Pancreas (tissue), 10 donors: ENCODE results near the gene USP14. TPM values are rescaled to one million over a fixed set of nuclear protein-coding genes. Genes with fewer than 3 reads are reported as not detected.

ENCODE experiments used
- ATAC-seq, 4 donors: fragments of 200-7000 bp; cut with Tn5 transposase; one replicate each; pipeline versions ENCODE4 v1.8.0 to v1.9.1; 2020; ENCODE audit warnings: mild to moderate bottlenecking in 4 of 4, moderate library complexity in 4 of 4
- DNase-seq, 6 donors: peaks; one replicate each; pipeline ENCODE4 v3.0.0-alpha.2; 2020
- FAIRE-seq: peaks from 2 replicates; lab custom pipeline; 2012; peaks lifted over from hg19 to GRCh38; lab: Jason Lieb, UNC
- H3K27ac ChIP-seq, 4 donors: fragments of 200-600 bp; sonication (generic); 1 replicate in 3 of 4; 2 replicates in 1 of 4; pipeline versions ENCODE4 v1.5.0 to v1.8.0; 2020
- H3K27me3 ChIP-seq, 4 donors: fragments of 200-600 bp; one replicate each; pipeline ENCODE4 v1.8.0; 2021
- H3K36me3 ChIP-seq, 3 donors: fragments of 200-600 bp; sonication (generic) in 1 of 3; one replicate each; pipeline versions ENCODE4 v1.5.0 to v1.8.0; 2020 to 2021
- H3K4me1 ChIP-seq, 3 donors: fragments of 200-600 bp; one replicate each; pipeline ENCODE4 v1.8.0; 2021
- H3K4me3 ChIP-seq, 4 donors: fragments of 200-600 bp; sonication (generic) in 2 of 4; one replicate each; pipeline versions ENCODE4 v1.5.0 to v1.8.0; 2020 to 2021
- H3K9me3 ChIP-seq, 4 donors: fragments of 200-600 bp; one replicate each; pipeline ENCODE4 v1.8.0; 2021
- WGBS, 2 donors: extraction: QIAGEN DNeasy Blood & Tissue Kit; methylation state at CpG; one replicate each; pipeline ENCODE4 v1.1.7; 2013; 5-methylcytosine and 5-hydroxymethylcytosine counted together
- intact Hi-C, 3 donors: fragments of 100-400 bp; cut with DNase I; formaldehyde crosslinking; loops; one replicate each; pipeline versions ENCODE4 v1.11.1 to v1.14.2; 2022
- polyA plus RNA-seq, 2 donors: library from polyadenylated mRNA; stranded (reverse); fragments of 200-250 nt; gene quantifications; one replicate each; pipeline ENCODE4 v1.2.3, GENCODE V29; 2013
- total RNA-seq, 6 donors: library from RNA; stranded (reverse); fragmentation: NEBNext Ultra II Directional in 4 of 6; extraction: Animal tissue kit (Norgen Biotek cat#: 25700) in 4 of 6; gene quantifications; one replicate each; pipeline versions ENCODE4 v1.2.1 to v1.2.4, GENCODE V29; 2021 to 2023
- TF ChIP-seq, protein P1 (sequence below), 4 donors: fragments of 200-600 bp; sonication (generic) in 3 of 4; IDR thresholded peaks; one replicate each; pipeline versions ENCODE4 v1.5.0 to v1.8.0; 2021; ENCODE audit warnings: antibody characterized with exemption in 4 of 4
- donor health status: healthy with polysubstance abuse.
- donor health status: DM: no; HTN: no; CAD: no; lungs with moderate emphysema.
- donor health status: DM: no; HTN: no; CAD: no.
- donor health status: control.
- donor health status: control.
- donor health status: Bipolar disorder and iron deficiency.
- donor health status: DM: yes; HTN: yes; CAD: no.
- donor health status: DM: no; HTN: no; CAD: no.
- donor health status: DM: no; HTN: no; CAD: no.
- donor health status: DM: yes; HTN: yes; CAD: no.

USP14 gene
- total and polyA plus RNA-seq, 8 donors, result 6.8 to 21.4 (median 15.5) TPM

DNA sequence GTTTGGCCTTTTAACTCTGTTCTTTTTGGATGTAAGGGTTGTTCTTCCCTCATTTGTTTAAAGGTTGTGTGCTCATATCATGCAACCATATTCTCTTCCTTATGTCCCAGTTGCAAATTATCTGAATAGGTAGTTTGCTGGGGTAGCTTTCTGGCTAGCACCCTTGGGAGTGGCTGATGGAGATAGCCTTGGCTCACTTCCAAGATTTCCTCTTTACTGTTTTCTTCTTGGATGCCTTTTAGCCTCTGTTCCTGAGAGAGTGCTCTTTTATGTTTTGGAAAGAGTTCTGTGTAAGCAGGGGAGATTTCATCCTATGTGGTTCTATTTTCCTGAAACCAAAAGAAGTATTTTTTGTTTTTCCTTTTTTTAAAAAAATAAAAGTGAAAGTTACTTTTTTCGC is 25.4 kb downstream of the USP14 start:
- Histone ChIP-seq H3K9me3 (no peaks in the 10 kb centered on the region), H3K36me3 (peaks cover 0 to 5% (median 0%) of the 10 kb centered on the region in 3 donors), H3K4me3 (no peak overlapping the region), H3K27me3 (no peaks in the 10 kb centered on the region), H3K4me1 (peaks cover 0 to 2% (median 0%) of the 10 kb centered on the region in 3 donors), H3K27ac (no peak overlapping the region)
- no peak for FAIRE-seq
- intact Hi-C loops, result no loop called here
- no peak for ATAC-seq
- 92% methylated on average over 1 of the region's 1 CpG for WGBS, 2 donors
- no peak for DNase-seq
- TF ChIP-seq, protein P1, sequence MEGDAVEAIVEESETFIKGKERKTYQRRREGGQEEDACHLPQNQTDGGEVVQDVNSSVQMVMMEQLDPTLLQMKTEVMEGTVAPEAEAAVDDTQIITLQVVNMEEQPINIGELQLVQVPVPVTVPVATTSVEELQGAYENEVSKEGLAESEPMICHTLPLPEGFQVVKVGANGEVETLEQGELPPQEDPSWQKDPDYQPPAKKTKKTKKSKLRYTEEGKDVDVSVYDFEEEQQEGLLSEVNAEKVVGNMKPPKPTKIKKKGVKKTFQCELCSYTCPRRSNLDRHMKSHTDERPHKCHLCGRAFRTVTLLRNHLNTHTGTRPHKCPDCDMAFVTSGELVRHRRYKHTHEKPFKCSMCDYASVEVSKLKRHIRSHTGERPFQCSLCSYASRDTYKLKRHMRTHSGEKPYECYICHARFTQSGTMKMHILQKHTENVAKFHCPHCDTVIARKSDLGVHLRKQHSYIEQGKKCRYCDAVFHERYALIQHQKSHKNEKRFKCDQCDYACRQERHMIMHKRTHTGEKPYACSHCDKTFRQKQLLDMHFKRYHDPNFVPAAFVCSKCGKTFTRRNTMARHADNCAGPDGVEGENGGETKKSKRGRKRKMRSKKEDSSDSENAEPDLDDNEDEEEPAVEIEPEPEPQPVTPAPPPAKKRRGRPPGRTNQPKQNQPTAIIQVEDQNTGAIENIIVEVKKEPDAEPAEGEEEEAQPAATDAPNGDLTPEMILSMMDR (IDR thresholded peaks at IDR 0.05), result no peak

DNA sequence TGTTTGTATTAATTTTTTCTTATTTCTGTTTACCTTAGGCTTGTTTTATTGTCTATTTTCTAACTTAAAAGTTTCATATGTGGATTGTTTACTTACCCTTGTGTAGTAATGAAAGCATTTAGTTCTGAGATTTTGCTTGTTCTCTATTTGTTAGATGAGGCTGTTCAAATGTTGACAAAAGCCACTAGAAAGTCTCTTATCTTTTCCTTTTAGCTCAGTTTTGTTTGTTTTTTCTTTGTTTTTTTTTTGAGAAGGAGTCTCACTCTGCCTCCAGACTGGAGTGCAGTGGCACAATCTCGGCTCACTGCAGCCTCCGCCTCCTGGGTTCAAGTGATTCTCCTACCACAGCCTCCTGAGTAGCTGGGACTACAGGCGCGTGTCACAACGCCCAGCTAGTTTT is 30.9 kb downstream of the USP14 start:
- DNase-seq, result no peak

DNA sequence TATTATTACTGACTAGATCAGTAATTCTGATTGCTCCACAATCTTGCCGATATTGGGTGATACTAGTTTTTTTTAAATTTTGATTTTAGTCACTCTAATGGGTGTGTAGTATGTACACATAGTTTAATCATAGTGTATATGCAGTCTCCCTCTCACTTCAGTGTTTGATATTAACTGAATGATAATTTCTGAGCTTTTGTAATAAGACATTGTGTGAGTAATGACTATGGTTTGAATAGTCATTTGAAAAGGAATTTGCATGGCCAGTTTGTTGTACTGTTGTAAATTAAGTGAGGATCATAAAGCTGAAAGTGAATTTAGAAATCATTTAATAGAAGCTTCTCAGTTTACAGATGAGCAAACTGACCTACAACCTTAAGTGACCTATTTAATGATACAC is 33.4 kb downstream of the USP14 start:
- FAIRE-seq, result no peak
- intact Hi-C loops, result no loop called here
- H3K4me3 ChIP-seq, result no peak overlapping the region
- H3K27me3 ChIP-seq, result no peaks in the 10 kb centered on the region
- H3K4me1 ChIP-seq, result peaks cover 0 to 6% (median 3%) of the 10 kb centered on the region in 3 donors
- no peak overlapping the region for H3K27ac ChIP-seq
- TF ChIP-seq, protein P1 (IDR thresholded peaks at IDR 0.05), result no peak
- ATAC-seq, result no peak
- 88 to 93% methylated on average over 1 of the region's 1 CpG for WGBS, 2 donors
- H3K9me3 ChIP-seq, result no peaks in the 10 kb centered on the region
- no peaks in the 10 kb centered on the region for H3K36me3 ChIP-seq
- DNase-seq, result no peak

More for the DNA sequence above, 30.9 kb downstream of the USP14 start:
- TF ChIP-seq, protein P1 (IDR thresholded peaks at IDR 0.05), result no peak
- ATAC-seq, result peak in 3 of 4 donors; percentile 35 to 69 (median 69)
- Histone ChIP-seq H3K27ac (no peak overlapping the region), H3K9me3 (no peaks in the 10 kb centered on the region), H3K4me1 (peaks cover 0 to 6% (median 3%) of the 10 kb centered on the region in 3 donors), H3K4me3 (no peak overlapping the region), H3K27me3 (no peaks in the 10 kb centered on the region), H3K36me3 (no peaks in the 10 kb centered on the region)
- WGBS, 2 donors, result 77 to 83% methylated on average over 5 of the region's 5 CpGs
- intact Hi-C loops, result no loop called here
- FAIRE-seq, result no peak

DNA sequence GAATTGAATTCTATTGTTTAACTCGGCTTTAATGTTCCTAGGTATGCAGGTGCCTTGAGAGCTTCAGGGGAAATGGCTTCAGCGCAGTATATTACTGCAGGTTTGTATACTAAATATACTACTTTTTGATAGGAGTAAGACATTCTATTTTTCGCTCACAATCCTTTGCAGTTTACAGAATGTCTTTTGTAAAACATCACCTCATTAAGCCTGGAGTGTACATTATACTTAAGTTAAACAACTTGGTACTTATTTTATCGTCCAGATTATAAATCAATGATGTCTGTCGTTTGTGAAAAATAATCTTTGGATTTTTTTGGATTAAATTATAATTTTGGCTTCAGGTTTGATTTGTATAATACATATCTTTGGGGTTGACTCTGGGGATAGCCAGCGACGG is 34.4 kb downstream of the USP14 start:
- FAIRE-seq, result no peak
- TF ChIP-seq, protein P1 (IDR thresholded peaks at IDR 0.05), result no peak
- no peak overlapping the region for H3K27ac ChIP-seq
- no peaks in the 10 kb centered on the region for H3K9me3 ChIP-seq
- no peak overlapping the region for H3K4me3 ChIP-seq
- H3K4me1 ChIP-seq, result peaks cover 0 to 6% (median 3%) of the 10 kb centered on the region in 3 donors
- no peak for ATAC-seq
- H3K36me3 ChIP-seq, result no peaks in the 10 kb centered on the region
- no peaks in the 10 kb centered on the region for H3K27me3 ChIP-seq
- intact Hi-C loops, result no loop called here
- 90 to 91% methylated on average over 7 of the region's 7 CpGs for WGBS, 2 donors
- DNase-seq, result no peak

DNA sequence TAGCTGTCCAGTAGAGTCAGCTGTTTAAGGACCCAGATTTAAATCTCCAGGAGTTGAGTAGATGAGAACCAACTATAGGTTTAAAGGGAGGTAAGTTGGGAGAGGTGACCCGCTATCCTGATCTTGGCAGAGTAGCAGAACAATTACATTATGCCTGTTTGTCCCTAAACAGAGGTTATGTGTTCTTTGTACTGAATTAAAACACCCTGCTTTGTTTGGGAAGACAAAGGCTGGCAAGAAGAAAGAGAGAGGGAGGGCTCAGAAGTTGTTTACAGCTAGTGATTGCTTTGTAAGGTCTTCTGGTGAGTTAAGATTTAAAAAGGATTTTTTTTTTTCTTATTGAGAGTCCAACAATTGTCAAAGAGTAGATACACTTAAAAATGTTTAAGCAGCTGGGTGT is 37.3 kb downstream of the USP14 start:
- 100% methylated on average over 1 of the region's 1 CpG for WGBS, 2 donors
- no peak for ATAC-seq

More for the DNA sequence above, 37.3 kb downstream of the USP14 start:
- Histone ChIP-seq H3K4me3 (no peak overlapping the region), H3K36me3 (peaks cover 0 to 24% (median 0%) of the 10 kb centered on the region in 3 donors), H3K9me3 (no peaks in the 10 kb centered on the region), H3K4me1 (no peaks in the 10 kb centered on the region), H3K27ac (no peak overlapping the region), H3K27me3 (no peaks in the 10 kb centered on the region)
- intact Hi-C loops, result no loop called here
- TF ChIP-seq, protein P1 (IDR thresholded peaks at IDR 0.05), result no peak
- FAIRE-seq, result no peak
- DNase-seq, result no peak
